HG02610 (cell line): ENCODE results near the gene MEGF10.
"Not testable (repeated sequence)": the region's sequence is repeated elsewhere in the genome, so short reads cannot be mapped to it uniquely, and the experiment has no call there.

Source experiments
- ATAC-seq: cut with Tn5 transposase; IDR thresholded peaks from one replicate; pipeline ENCODE4 v1.9.1; 2021; ENCODE audit warnings: mild to moderate bottlenecking, moderate library complexity; ENCODE audit not compliant: unreplicated experiment

Gene MEGF10

GRCh38 chr5:127297348-127298035 is 6.9 kb downstream of the MEGF10 start:
- no peak for ATAC-seq

- ATAC-seq, result no peak
Observed at GRCh38 chr5:127298036-127298429, 7.4 kb downstream of the MEGF10 start.

- no peak for ATAC-seq
Observed at GRCh38 chr5:127298656-127299055, 8.1 kb downstream of the MEGF10 start.

- ATAC-seq, result no peak
Observed at GRCh38 chr5:127299678-127300077, 9.1 kb downstream of the MEGF10 start.

GRCh38 chr5:127302509-127302908 is 11.9 kb downstream of the MEGF10 start:
- no peak for ATAC-seq

- ATAC-seq, result no peak
Observed at GRCh38 chr5:127303404-127303803, 12.8 kb downstream of the MEGF10 start.

GRCh38 chr5:127305493-127305892 is 14.9 kb downstream of the MEGF10 start:
- ATAC-seq, result no peak

GRCh38 chr5:127306036-127306435 is 15.4 kb downstream of the MEGF10 start:
- ATAC-seq, result no peak

- ATAC-seq, result no peak
Observed at GRCh38 chr5:127306647-127307046, 16.1 kb downstream of the MEGF10 start.

- no peak for ATAC-seq
Observed at GRCh38 chr5:127307868-127308267, 17.3 kb downstream of the MEGF10 start.

GRCh38 chr5:127308325-127308724 is 17.7 kb downstream of the MEGF10 start:
- not testable (repeated sequence) for ATAC-seq

- ATAC-seq, result no peak
Observed at GRCh38 chr5:127308945-127309344, 18.3 kb downstream of the MEGF10 start.

- ATAC-seq, result no peak
Observed at GRCh38 chr5:127311349-127311748, 20.8 kb downstream of the MEGF10 start.

GRCh38 chr5:127311781-127312525 is 21.4 kb downstream of the MEGF10 start:
- ATAC-seq, result no peak

GRCh38 chr5:127313379-127313778 is 22.8 kb downstream of the MEGF10 start:
- ATAC-seq, result no peak

- ATAC-seq, result peak; percentile 88
Observed at GRCh38 chr5:127313847-127314473, 23.4 kb downstream of the MEGF10 start.

- no peak for ATAC-seq
Observed at GRCh38 chr5:127316011-127316410, 25.4 kb downstream of the MEGF10 start.

- ATAC-seq, result not testable (repeated sequence)
Observed at GRCh38 chr5:127317385-127317784, 26.8 kb downstream of the MEGF10 start.

- peak; percentile 95 for ATAC-seq
Observed at GRCh38 chr5:127320032-127320965, 29.7 kb downstream of the MEGF10 start.

GRCh38 chr5:127321465-127321864 is 30.9 kb downstream of the MEGF10 start:
- no peak for ATAC-seq

GRCh38 chr5:127322403-127322802 is 31.8 kb downstream of the MEGF10 start:
- ATAC-seq, result no peak
